Activated CD4-positive, alpha-beta T cell treated with anti-CD3 and anti-CD28 coated beads for 36 hours (primary cell): ENCODE data around the gene DEGS2. TPM values are rescaled to one million over a fixed set of nuclear protein-coding genes. Genes with fewer than 3 reads are reported as not detected.

Experiments
- ATAC-seq: fragments of 200-7000 bp; cut with Tn5 transposase; one replicate; pipeline ENCODE4 v1.10.0; 2021; ENCODE audit warnings: mild to moderate bottlenecking, moderate library complexity
- CTCF ChIA-PET: fragments of 350-600 bp; sonication (Branson Sonifier 250); formaldehyde crosslinking; loops from one replicate; lab custom pipeline; 2021; ENCODE audit warnings: antibody characterized with exemption; lab: Charles Lee
- POLR2A ChIA-PET: fragments of 350-600 bp; sonication (Branson Sonifier 250); formaldehyde crosslinking; loops from one replicate; lab custom pipeline; 2021; ENCODE audit warnings: antibody characterized with exemption, inconsistent platforms; lab: Charles Lee
- DNase-seq: peaks from one replicate; pipeline ENCODE4 v3.0.0-alpha.2; 2020
- H3K27ac Mint-ChIP-seq: one replicate; pipeline ENCODE4 v1.8.0; 2021; ENCODE audit warnings: mixed read lengths
- H3K27me3 Mint-ChIP-seq: one replicate; pipeline ENCODE4 v1.8.0; 2021; ENCODE audit warnings: mixed read lengths
- H3K36me3 Mint-ChIP-seq: one replicate; pipeline ENCODE4 v1.8.0; 2021; ENCODE audit warnings: low read depth, mixed read lengths
- H3K4me1 Mint-ChIP-seq: one replicate; pipeline ENCODE4 v1.8.0; 2021; ENCODE audit warnings: mixed read lengths
- H3K4me3 Mint-ChIP-seq: one replicate; pipeline ENCODE4 v1.8.0; 2021; ENCODE audit warnings: mild to moderate bottlenecking, moderate library complexity, mixed read lengths
- H3K9me3 Mint-ChIP-seq: one replicate; pipeline ENCODE4 v1.8.0; 2021; ENCODE audit warnings: low read depth, mixed read lengths
- intact Hi-C, 2 experiments: fragments of 100-400 bp; cut with DNase I in 1 of 2; cut with micrococcal nuclease in 1 of 2; formaldehyde crosslinking; loops; one replicate each; pipeline versions ENCODE4 v1.14.2 to v1.15.1; 2022 to 2024; cut with DNase I, micrococcal nuclease
- microRNA-seq: library from miRNA; unstranded; fragments of <30 nt; microRNA quantifications from one replicate; pipeline ENCODE4 v1.2.0, GENCODE V29; 2021; ENCODE audit warnings: borderline replicate concordance
- total RNA-seq, 2 experiments: library from RNA; stranded (reverse); gene quantifications; one replicate each; pipeline ENCODE4 v1.2.3, GENCODE V29; 2021

The DEGS2 gene
- total RNA-seq, 2 experiments from 2014 or later, result 2.6 to 2.8 TPM

GRCh38 chr14:100102156-100102785 is 57.2 kb downstream of the DEGS2 start:
- ATAC-seq (no peak), DNase-seq (no peak)
- intact Hi-C loops, result no loop called here
- POLR2A ChIA-PET, result interaction anchor here (0.6 to 11.5 kb wide), 4 partner anchors 14 to 40 kb away, joined by 3 to 162 read pairs (median 5); partner anchors contain the start of gene EVL
- peak overlapping the region; percentile 92 for H3K27ac Mint-ChIP-seq
- H3K9me3 Mint-ChIP-seq, result no peaks in the 10 kb centered on the region
- H3K4me1 Mint-ChIP-seq, result peaks cover 97% of the 10 kb centered on the region
- CTCF ChIA-PET, result interaction anchor here (0.9 to 12.1 kb wide), 8 partner anchors 11 to 166 kb away, joined by 3 to 300 read pairs (median 12); partner anchors contain the start of gene EVL
- no peaks in the 10 kb centered on the region for H3K27me3 Mint-ChIP-seq
- peak overlapping the region; percentile 6 for H3K4me3 Mint-ChIP-seq
- H3K36me3 Mint-ChIP-seq, result peaks cover 75% of the 10 kb centered on the region

- DNase-seq, result no peak
- ChIA-PET POLR2A (interaction anchor here (0.7 to 11.5 kb wide), 2 partner anchors 22 to 30 kb away, joined by 4 to 162 read pairs; partner anchors contain the start of gene EVL), CTCF (interaction anchor here (0.7 to 13.3 kb wide), 10 partner anchors 9 to 117 kb away, joined by 3 to 133 read pairs (median 6); no protein-coding TSS in a partner anchor)
- peak overlapping the region; percentile 13 for H3K4me3 Mint-ChIP-seq
- no peaks in the 10 kb centered on the region for H3K9me3 Mint-ChIP-seq
- H3K27me3 Mint-ChIP-seq, result no peaks in the 10 kb centered on the region
- peak overlapping the region; percentile 65 for H3K27ac Mint-ChIP-seq
- intact Hi-C loops, result no loop called here
- H3K4me1 Mint-ChIP-seq, result peaks cover 97% of the 10 kb centered on the region
- ATAC-seq, result no peak
- peaks cover 76% of the 10 kb centered on the region for H3K36me3 Mint-ChIP-seq
Observed at GRCh38 chr14:100100032-100100703, 59.3 kb downstream of the DEGS2 start.

- ChIA-PET POLR2A (interaction anchor here (11.5 kb wide), 1 partner anchor 28 kb away, joined by 162 read pairs; the partner anchor contains the start of gene EVL), CTCF (interaction anchor here (2.9 to 13.3 kb wide), 3 partner anchors 9 to 16 kb away, joined by 7 to 133 read pairs (median 31); no protein-coding TSS in a partner anchor)
- intact Hi-C loops, result no loop called here
- Mint-ChIP-seq H3K36me3 (peaks cover 81% of the 10 kb centered on the region), H3K27me3 (no peaks in the 10 kb centered on the region), H3K4me1 (peaks cover 96% of the 10 kb centered on the region), H3K9me3 (no peaks in the 10 kb centered on the region), H3K4me3 (no peak overlapping the region), H3K27ac (peak overlapping the region; percentile 85)
- no peak for ATAC-seq
- DNase-seq, result no peak
Observed at GRCh38 chr14:100098171-100098570, 61.3 kb downstream of the DEGS2 start.

- peaks cover 93% of the 10 kb centered on the region for H3K4me1 Mint-ChIP-seq
- DNase-seq, result no peak
- H3K4me3 Mint-ChIP-seq, result no peak overlapping the region
- H3K27ac Mint-ChIP-seq, result peak overlapping the region; percentile 69
- intact Hi-C loops, result no loop called here
- CTCF ChIA-PET, result interaction anchor here (0.7 to 13.3 kb wide), 11 partner anchors 8 to 114 kb away, joined by 3 to 133 read pairs (median 4); no protein-coding TSS in a partner anchor
- POLR2A ChIA-PET, result interaction anchor here (0.6 to 1.1 kb wide), 2 partner anchors 30 to 41 kb away, joined by 3 to 4 read pairs; no protein-coding TSS in a partner anchor
- H3K9me3 Mint-ChIP-seq, result no peaks in the 10 kb centered on the region
- H3K27me3 Mint-ChIP-seq, result no peaks in the 10 kb centered on the region
- peaks cover 82% of the 10 kb centered on the region for H3K36me3 Mint-ChIP-seq
- no peak for ATAC-seq
Observed at GRCh38 chr14:100096656-100097055, 62.8 kb downstream of the DEGS2 start.

Small RNAs within 50 kb of the gene (microRNA-seq; reads per million reads assigned to microRNA genes)
- 68.7 reads per million, percentile 59 among the genes with 10 or more reads in this experiment for gene MIR151B
- 9,880 reads per million, percentile 97 among the genes with 10 or more reads in this experiment for gene MIR342

Other genes with a start within 250 kb of the DEGS2 start
- gene EVL, start 94.2 kb downstream of the DEGS2 start, total RNA-seq, result 100 to 1,000 TPM; 249 to 378 TPM
- gene YY1, start 79.5 kb upstream of the DEGS2 start, total RNA-seq, result 100 to 1,000 TPM in 1 of 2 experiments, 10 to 100 TPM in 1; 99.7 to 104 TPM
- gene SLC25A29, start 146.8 kb upstream of the DEGS2 start, total RNA-seq, result 1 to 10 TPM; 5.4 to 5.8 TPM
- gene SLC25A47, start 163.7 kb upstream of the DEGS2 start, total RNA-seq, result not detected
- 10 to 100 TPM in 1 of 2 experiments, 1 to 10 TPM in 1; 7.9 to 11.3 TPM for gene WDR25, start 216.8 kb upstream of the DEGS2 start, total RNA-seq